ENCODE data around the gene AP2B1. TPM values are rescaled to one million over a fixed set of nuclear protein-coding genes. Genes with fewer than 3 reads are reported as not detected.

Gene AP2B1
- total and polyA plus RNA-seq, 9 of the 15 experiments (the other 6 are each of a cell fraction or from before 2014, with no cell fraction given): 60.1 to 287 (median 105) TPM

- TF ChIP-seq TCF7 (IDR thresholded peaks at IDR 0.05; ENCODE audit: borderline replicate concordance): no peak
- TF ChIP-seq ADNP (tag; IDR thresholded peaks at IDR 0.05): no peak
- TF ChIP-seq KLF16 (IDR thresholded peaks at IDR 0.05): peak; percentile 36; the same call in 1 of the 2 replicates
- no peak for TF ChIP-seq NBN (IDR thresholded peaks at IDR 0.05; ENCODE audit: low read depth)
- TF ChIP-seq FOXK1 (CRISPR knock-in tag; IDR thresholded peaks at IDR 0.05; ENCODE audit: borderline replicate concordance): no peak
- TF ChIP-seq PCBP1 (IDR thresholded peaks at IDR 0.05; ENCODE audit: low read depth, low read length, poor library complexity, severe bottlenecking): peak; percentile 69
- no peak for TF ChIP-seq MBD1 (CRISPR knock-in tag; IDR thresholded peaks at IDR 0.05)
- no peak for TF ChIP-seq TSHZ1 (CRISPR knock-in tag; IDR thresholded peaks at IDR 0.05)
- TF ChIP-seq AFF1 (IDR thresholded peaks at IDR 0.05; ENCODE audit: low read depth in 1 of 2, partially characterized antibody in 2 of 2): no peak
- peak; percentile 94 for TF ChIP-seq HNRNPL (IDR thresholded peaks at IDR 0.05; ENCODE audit: low read depth, low read length)
- no peak for TF ChIP-seq PKNOX1 (IDR thresholded peaks at IDR 0.05)
- no peak for TF ChIP-seq ZNF232 (CRISPR knock-in tag; IDR thresholded peaks at IDR 0.05)
- TF ChIP-seq PCBP2 (IDR thresholded peaks at IDR 0.05; ENCODE audit: low read depth, low read length, poor library complexity, severe bottlenecking): no peak
- TF ChIP-seq ZEB2 (IDR thresholded peaks at IDR 0.05): no peak
- peak; percentile 57 for TF ChIP-seq VEZF1 (CRISPR knock-in tag; IDR thresholded peaks at IDR 0.05)
Observed at GRCh38 chr17:35764123-35764991, 177.2 kb downstream of the AP2B1 start (continued).

Measured in K562 (cell line).